ENCODE data around the gene C11orf65. TPM values are rescaled to one million over a fixed set of nuclear protein-coding genes. Genes with fewer than 3 reads are reported as not detected.

The C11orf65 gene
- total RNA-seq, 1 donor from 2014 or later = 0.46 TPM

GRCh38 chr11:108497317-108498045 lies 30.2 kb upstream of the C11orf65 start:
- Histone ChIP-seq H3K27ac (peak overlapping the region; percentile 93), H3K27me3 (no peaks in the 10 kb centered on the region), H3K4me3 (peak overlapping the region; percentile 73), H3K9me3 (no peaks in the 10 kb centered on the region), H3K4me1 (no peaks in the 10 kb centered on the region), H3K36me3 (no peaks in the 10 kb centered on the region)
- intact Hi-C loops (cut with DNase I) = no loop called here
- ATAC-seq = peak; percentile 95
- peak; percentile 91 for DNase-seq
- TF ChIP-seq, protein P1, sequence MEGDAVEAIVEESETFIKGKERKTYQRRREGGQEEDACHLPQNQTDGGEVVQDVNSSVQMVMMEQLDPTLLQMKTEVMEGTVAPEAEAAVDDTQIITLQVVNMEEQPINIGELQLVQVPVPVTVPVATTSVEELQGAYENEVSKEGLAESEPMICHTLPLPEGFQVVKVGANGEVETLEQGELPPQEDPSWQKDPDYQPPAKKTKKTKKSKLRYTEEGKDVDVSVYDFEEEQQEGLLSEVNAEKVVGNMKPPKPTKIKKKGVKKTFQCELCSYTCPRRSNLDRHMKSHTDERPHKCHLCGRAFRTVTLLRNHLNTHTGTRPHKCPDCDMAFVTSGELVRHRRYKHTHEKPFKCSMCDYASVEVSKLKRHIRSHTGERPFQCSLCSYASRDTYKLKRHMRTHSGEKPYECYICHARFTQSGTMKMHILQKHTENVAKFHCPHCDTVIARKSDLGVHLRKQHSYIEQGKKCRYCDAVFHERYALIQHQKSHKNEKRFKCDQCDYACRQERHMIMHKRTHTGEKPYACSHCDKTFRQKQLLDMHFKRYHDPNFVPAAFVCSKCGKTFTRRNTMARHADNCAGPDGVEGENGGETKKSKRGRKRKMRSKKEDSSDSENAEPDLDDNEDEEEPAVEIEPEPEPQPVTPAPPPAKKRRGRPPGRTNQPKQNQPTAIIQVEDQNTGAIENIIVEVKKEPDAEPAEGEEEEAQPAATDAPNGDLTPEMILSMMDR (IDR thresholded peaks at IDR 0.05) = no peak

DNA sequence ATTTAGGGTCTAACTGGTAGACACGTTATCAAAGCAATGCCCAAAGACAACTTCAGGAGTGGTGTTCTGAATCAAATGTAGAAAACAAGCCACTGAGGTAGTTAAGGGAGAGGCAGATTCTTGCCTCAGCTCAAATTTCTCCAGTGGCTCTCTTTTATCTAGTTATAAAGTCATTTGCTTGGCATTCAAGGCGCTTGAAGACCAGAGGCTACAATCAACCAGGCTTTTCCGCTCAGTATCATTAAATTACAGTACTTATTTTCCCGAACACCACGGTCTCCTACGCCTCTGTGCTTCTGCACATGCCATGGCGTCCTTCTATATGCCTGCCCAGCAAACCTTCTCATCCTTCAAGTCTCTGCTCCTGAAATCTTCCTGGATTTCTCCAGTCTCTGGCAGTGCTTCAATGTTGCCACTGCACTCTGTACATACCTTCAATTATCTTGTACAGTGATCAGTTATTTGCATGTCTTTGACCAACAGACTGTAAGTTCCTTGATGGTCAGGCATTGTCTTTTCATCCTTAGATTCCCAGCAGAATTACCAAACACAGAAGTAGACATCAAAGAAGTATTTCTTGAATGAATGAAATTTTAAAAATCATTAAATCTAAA lies 29.4 kb upstream of the C11orf65 start:
- no peaks in the 10 kb centered on the region for H3K4me1 ChIP-seq
- ATAC-seq (no peak), DNase-seq (no peak)
- peak overlapping the region; percentile 73 for H3K4me3 ChIP-seq
- TF ChIP-seq, protein P1 (IDR thresholded peaks at IDR 0.05) = no peak
- intact Hi-C loops (cut with DNase I) = no loop called here
- H3K36me3 ChIP-seq = no peaks in the 10 kb centered on the region
- H3K27me3 ChIP-seq = no peaks in the 10 kb centered on the region
- no peaks in the 10 kb centered on the region for H3K9me3 ChIP-seq
- peak overlapping the region; percentile 93 for H3K27ac ChIP-seq

DNA sequence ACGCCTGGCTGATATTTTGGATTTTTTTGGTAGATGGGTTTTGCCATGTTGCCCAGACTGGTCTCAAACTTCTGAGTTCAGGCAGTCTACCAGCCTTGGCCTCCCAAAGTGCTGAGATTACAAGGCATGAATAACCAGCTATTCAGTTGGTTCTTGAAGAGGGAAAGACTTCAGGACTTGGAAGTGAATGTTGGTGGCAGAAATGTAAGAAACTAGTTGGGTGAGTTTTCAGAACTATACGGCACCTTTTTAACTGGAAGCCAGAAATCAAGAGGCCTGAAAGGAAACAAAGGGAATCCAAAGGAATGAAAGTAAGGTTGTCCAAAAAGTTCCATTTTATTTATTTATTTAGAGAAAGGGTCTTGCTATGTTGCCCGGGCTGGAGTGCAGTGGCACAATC lies 28.0 kb upstream of the C11orf65 start:
- DNase-seq (no peak), ATAC-seq (no peak)
- intact Hi-C loops (cut with DNase I) = no loop called here
- Histone ChIP-seq H3K27me3 (no peaks in the 10 kb centered on the region), H3K4me3 (no peak overlapping the region), H3K27ac (no peak overlapping the region), H3K4me1 (no peaks in the 10 kb centered on the region), H3K9me3 (no peaks in the 10 kb centered on the region), H3K36me3 (no peaks in the 10 kb centered on the region)
- TF ChIP-seq, protein P1 (IDR thresholded peaks at IDR 0.05) = no peak

GRCh38 chr11:108494182-108494581 lies 26.9 kb upstream of the C11orf65 start:
- ATAC-seq (no peak), DNase-seq (no peak)
- Histone ChIP-seq H3K27me3 (no peaks in the 10 kb centered on the region), H3K4me1 (no peaks in the 10 kb centered on the region), H3K9me3 (no peaks in the 10 kb centered on the region), H3K36me3 (no peaks in the 10 kb centered on the region), H3K27ac (no peak overlapping the region), H3K4me3 (no peak overlapping the region)
- intact Hi-C loops (cut with DNase I) = no loop called here
- TF ChIP-seq, protein P1 (IDR thresholded peaks at IDR 0.05) = no peak

DNA sequence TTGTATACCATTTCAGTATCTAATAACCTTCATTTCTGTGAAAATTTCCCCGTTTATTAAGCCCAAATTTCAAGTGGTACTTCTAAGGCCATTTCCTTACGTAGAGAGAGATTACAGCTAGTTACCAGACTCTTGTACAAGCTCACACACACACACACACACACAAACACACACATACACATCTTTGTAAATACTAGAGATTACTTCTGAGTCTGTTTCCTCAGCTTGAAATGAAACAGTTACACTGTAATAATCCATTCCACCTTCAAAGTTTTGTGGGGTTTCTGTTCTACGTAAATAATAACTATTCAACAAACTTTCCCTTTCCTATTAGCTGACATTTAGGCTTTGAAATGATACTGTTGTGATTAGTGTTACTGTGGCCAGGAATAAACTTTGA lies 24.6 kb upstream of the C11orf65 start:
- TF ChIP-seq, protein P1 (IDR thresholded peaks at IDR 0.05) = no peak
- DNase-seq (no peak), ATAC-seq (no peak)

More for the DNA sequence above, 24.6 kb upstream of the C11orf65 start:
- Histone ChIP-seq H3K4me3 (no peak overlapping the region), H3K27ac (no peak overlapping the region), H3K4me1 (no peaks in the 10 kb centered on the region), H3K36me3 (no peaks in the 10 kb centered on the region), H3K27me3 (no peaks in the 10 kb centered on the region), H3K9me3 (no peaks in the 10 kb centered on the region)
- intact Hi-C loops (cut with DNase I) = no loop called here

Data from upper lobe of right lung (tissue), 1 donor.